Measurements from ENCODE around the gene KDR.

KDR gene

DNA sequence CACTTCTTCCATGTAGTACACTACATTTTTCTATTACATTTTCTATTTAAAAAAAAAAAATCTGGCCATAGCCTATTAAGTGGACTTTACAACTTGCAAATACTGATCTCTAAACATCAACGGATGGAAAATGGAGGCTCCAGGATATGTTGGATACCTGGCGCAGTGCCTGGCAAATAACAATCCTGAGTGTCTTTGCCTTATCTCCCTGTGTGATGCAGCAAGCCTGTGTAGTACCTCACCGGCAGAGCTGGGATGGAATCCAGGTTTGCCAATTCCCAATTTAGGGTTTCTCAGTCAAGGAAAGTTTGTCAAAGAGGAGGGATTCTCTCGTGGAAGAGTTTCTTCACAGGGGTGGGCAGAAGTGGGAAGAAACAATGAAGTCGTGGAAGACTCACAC, 93.2 kb downstream of the KDR start:
- TF ChIP-seq, protein P1, sequence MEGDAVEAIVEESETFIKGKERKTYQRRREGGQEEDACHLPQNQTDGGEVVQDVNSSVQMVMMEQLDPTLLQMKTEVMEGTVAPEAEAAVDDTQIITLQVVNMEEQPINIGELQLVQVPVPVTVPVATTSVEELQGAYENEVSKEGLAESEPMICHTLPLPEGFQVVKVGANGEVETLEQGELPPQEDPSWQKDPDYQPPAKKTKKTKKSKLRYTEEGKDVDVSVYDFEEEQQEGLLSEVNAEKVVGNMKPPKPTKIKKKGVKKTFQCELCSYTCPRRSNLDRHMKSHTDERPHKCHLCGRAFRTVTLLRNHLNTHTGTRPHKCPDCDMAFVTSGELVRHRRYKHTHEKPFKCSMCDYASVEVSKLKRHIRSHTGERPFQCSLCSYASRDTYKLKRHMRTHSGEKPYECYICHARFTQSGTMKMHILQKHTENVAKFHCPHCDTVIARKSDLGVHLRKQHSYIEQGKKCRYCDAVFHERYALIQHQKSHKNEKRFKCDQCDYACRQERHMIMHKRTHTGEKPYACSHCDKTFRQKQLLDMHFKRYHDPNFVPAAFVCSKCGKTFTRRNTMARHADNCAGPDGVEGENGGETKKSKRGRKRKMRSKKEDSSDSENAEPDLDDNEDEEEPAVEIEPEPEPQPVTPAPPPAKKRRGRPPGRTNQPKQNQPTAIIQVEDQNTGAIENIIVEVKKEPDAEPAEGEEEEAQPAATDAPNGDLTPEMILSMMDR (conservative IDR thresholded peaks at IDR 0.05; ENCODE audit: control insufficient read depth, insufficient read depth, low read depth, low read length), result no peak
- no peak overlapping the region for H3K4me3 ChIP-seq (ENCODE audit: control insufficient read depth, low read depth, low read length)
- DNase-seq (ENCODE audit: low read depth), result no peak

DNA sequence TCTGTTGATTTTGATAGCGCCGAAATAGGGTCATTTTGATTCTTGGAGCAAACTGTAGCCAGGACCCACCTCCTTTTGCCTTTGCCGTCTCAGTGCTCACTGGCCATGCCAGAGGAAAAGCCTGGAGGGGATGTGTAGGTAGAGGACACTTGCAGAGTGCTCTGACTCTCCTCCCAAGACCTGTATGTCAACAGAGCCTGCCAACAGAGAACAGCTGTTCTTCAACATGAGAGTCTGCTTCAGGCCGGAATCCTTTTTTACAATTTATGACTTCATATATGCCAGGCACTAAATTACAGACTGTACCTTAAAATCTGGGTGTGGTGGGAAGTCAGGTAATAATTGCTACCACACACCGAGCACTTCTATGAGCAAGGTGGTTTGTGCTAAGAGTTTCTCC, 94.2 kb downstream of the KDR start:
- TF ChIP-seq, protein P1 (conservative IDR thresholded peaks at IDR 0.05; ENCODE audit: control insufficient read depth, insufficient read depth, low read depth, low read length), result no peak
- no peak overlapping the region for H3K4me3 ChIP-seq (ENCODE audit: control insufficient read depth, low read depth, low read length)
- DNase-seq (ENCODE audit: low read depth), result no peak

DNA sequence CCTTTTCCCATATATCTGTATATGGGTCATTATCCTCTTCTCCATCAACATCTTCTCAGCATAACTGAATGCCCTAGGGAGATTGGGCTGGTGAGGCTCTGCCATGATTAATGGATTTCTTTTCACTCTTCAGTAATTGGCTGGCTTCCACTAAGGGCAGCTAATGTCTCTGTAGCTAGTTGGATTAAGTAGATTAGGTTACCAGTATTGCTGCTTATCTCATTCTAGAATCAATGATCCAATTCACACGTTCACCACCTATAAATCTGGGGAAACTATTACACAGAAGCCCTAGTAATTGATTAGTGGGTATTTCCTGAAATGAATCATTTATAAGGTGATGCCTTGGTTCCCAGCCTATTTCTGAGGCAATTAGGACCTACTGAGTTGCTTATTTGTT, 94.8 kb downstream of the KDR start:
- H3K4me3 ChIP-seq (ENCODE audit: control insufficient read depth, low read depth, low read length), result no peak overlapping the region
- TF ChIP-seq, protein P1 (conservative IDR thresholded peaks at IDR 0.05; ENCODE audit: control insufficient read depth, insufficient read depth, low read depth, low read length), result no peak

DNA sequence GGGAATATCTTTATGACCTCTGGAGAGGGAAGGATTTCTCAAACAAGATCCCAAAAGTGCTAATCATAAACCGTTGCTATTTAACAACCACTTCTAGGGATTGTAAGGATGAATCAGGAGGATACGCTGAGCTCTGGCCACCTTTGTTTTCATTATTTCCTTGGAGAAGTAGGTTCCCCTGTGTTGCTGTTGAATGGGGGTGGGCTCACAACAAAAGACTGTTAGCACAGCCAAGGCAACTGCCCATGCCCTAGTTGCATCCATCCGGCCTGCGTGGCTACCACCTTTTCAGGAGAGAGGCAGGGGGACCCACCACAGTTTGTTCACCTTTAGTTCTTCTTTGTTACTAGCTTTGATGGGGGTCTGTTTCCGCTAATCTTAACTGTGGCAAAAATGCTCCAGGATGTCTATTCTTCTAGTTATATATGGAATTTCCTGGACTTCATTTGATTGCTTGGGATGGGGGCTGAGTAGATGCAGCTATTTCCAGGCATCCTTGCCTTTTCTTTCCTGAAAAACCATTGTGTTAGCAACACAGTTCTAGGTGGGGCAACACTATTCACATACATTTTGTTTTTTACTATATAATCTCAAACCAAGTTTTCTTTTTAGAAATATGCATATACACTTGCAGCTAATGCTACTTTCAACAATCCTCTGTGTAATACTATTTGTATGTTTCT, 95.4 kb downstream of the KDR start:
- no peak for DNase-seq (ENCODE audit: low read depth)
- TF ChIP-seq, protein P1 (conservative IDR thresholded peaks at IDR 0.05; ENCODE audit: control insufficient read depth, insufficient read depth, low read depth, low read length), result no peak
- H3K4me3 ChIP-seq (ENCODE audit: control insufficient read depth, low read depth, low read length), result no peak overlapping the region

More for the DNA sequence above, 94.8 kb downstream of the KDR start:
- DNase-seq (ENCODE audit: low read depth), result no peak

DNA sequence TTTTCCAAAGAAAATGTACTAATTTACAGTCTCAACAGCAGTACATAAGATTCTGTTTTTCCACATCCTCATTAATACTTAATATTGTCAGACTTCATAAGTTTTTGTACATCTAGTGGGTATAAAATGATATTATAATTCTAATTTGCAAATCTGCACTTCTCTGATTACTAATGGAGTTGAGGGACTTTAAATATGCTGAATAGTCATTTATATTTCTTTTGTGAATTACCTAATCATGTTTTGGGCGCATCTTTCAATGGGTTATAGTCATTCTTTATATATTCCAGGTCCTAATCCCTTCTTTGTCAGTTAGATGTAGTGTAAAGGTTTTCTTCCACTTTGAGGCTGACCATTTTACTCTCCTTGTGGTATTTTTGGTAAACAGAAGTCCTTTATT, 96.1 kb downstream of the KDR start:
- H3K4me3 ChIP-seq (ENCODE audit: control insufficient read depth, low read depth, low read length), result no peak overlapping the region
- TF ChIP-seq, protein P1 (conservative IDR thresholded peaks at IDR 0.05; ENCODE audit: control insufficient read depth, insufficient read depth, low read depth, low read length), result no peak
- DNase-seq (ENCODE audit: low read depth), result no peak

Measured in fibroblast of mammary gland (primary cell).